HepG2 (cell line): Measurements from ENCODE around the gene IQGAP2. TPM values are rescaled to one million over a fixed set of nuclear protein-coding genes. Genes with fewer than 3 reads are reported as not detected.

Experiments used
- ATAC-seq: fragments of 200-7000 bp; cut with Tn5 transposase; 3 replicates; pipeline ENCODE4 v1.9.1; 2020; ENCODE audit warnings: mild to moderate bottlenecking, moderate library complexity
- BruUV-seq: library from RNA; stranded (reverse); fragments of 400-500 nt; replicated peaks from 2 replicates; lab custom pipeline; 2021; lab: Mats Ljungman, UMichigan
- CTCF ChIA-PET: fragments of 300-600 bp; formaldehyde crosslinking; extraction: SDS; loops from one replicate; lab custom pipeline; 2021; ENCODE audit warnings: low total read pairs, inconsistent platforms, low intra/inter-chr PET ratio; lab: Yijun Ruan, JAX
- POLR2A ChIA-PET: fragments of 350-600 bp; sonication (Branson Sonifier 250); formaldehyde crosslinking; loops from one replicate; lab custom pipeline; 2020; ENCODE audit warnings: antibody characterized with exemption, inconsistent platforms; lab: Yijun Ruan, JAX
- DNase-seq: peaks from one replicate; pipeline ENCODE4 v3.0.0-alpha.2; 2015; ENCODE audit warnings: low spot score
- FAIRE-seq: peaks from 3 replicates; lab custom pipeline; 2011; peaks lifted over from hg19 to GRCh38; lab: Jason Lieb, UNC
- H2AFZ ChIP-seq: one replicate; pipeline ENCODE4 v1.6.1; 2011; ENCODE audit warnings: low read length, inconsistent platforms
- H3K27ac ChIP-seq: fragments of 300-600 bp; 3 replicates; pipeline ENCODE4 v1.8.0; 2011; ENCODE audit warnings: mixed run types, mild to moderate bottlenecking, mixed read lengths, low read length, inconsistent platforms; ENCODE audit not compliant: insufficient read depth; ENCODE audit errors: extremely low read length
- H3K27me3 ChIP-seq, 2 experiments: fragments of 200-600 bp in 1 of 2; 2 replicates in 1 of 2; 3 replicates in 1 of 2; pipeline versions ENCODE4 v1.6.0 to v1.8.0; 2011; ENCODE audit warnings: low read length in 2 of 2, mild to moderate bottlenecking in 2 of 2, moderate library complexity in 2 of 2, inconsistent platforms in 1 of 2; ENCODE audit not compliant: insufficient read depth in 2 of 2, control insufficient read depth in 1 of 2
- H3K36me3 ChIP-seq, 2 experiments: fragments of 200-600 bp in 1 of 2; replicated peaks in 1 of 2; 2 replicates in 1 of 2; 3 replicates in 1 of 2; pipeline versions ENCODE4 v1.5.1 to v1.8.0; 2011; ENCODE audit warnings: low read length in 2 of 2, inconsistent platforms in 1 of 2; ENCODE audit not compliant: insufficient read depth in 2 of 2, control insufficient read depth in 1 of 2
- H3K4me1 ChIP-seq: 2 replicates; pipeline ENCODE4 v1.5.1; 2012; ENCODE audit warnings: low read length, inconsistent platforms; ENCODE audit not compliant: insufficient read depth
- H3K4me2 ChIP-seq: 2 replicates; pipeline ENCODE4 v1.6.0; 2011; ENCODE audit warnings: low read depth, low read length, inconsistent platforms
- H3K4me3 ChIP-seq, 3 experiments: fragments of 200-600 bp in 1 of 3; sonication (generic), shearing (Covaris generic) in 1 of 3; replicated peaks in 1 of 3; 2 replicates each; pipeline ENCODE4 v1.5.1; 2011 to 2016; ENCODE audit warnings: low read length in 3 of 3, inconsistent platforms in 2 of 3, low read depth in 2 of 3, mild to moderate bottlenecking in 2 of 3, control low read depth in 1 of 3, mixed read lengths in 1 of 3; ENCODE audit not compliant: insufficient read depth in 1 of 3
- H3K79me2 ChIP-seq: one replicate; pipeline ENCODE4 v1.6.1; 2011; ENCODE audit warnings: low read length, inconsistent platforms; ENCODE audit not compliant: insufficient read depth
- H3K9ac ChIP-seq: 2 replicates; pipeline ENCODE4 v1.6.0; 2011; ENCODE audit warnings: mild to moderate bottlenecking, low read depth, low read length, inconsistent platforms; ENCODE audit not compliant: insufficient read depth
- H3K9me3 ChIP-seq: 2 replicates; pipeline ENCODE4 v1.5.1; 2012; ENCODE audit warnings: mild to moderate bottlenecking, low read length
- H4K20me1 ChIP-seq: 2 replicates; pipeline ENCODE4 v1.6.0; 2011; ENCODE audit warnings: inconsistent platforms, mild to moderate bottlenecking, low read length, moderate library complexity; ENCODE audit not compliant: insufficient read depth
- FOXK1 ChIP-seq: sonication (generic); formaldehyde crosslinking; IDR thresholded peaks from 2 replicates; pipeline ENCODE4 v1.4.0; 2020; ENCODE audit warnings: low read depth, missing genetic modification reagents, borderline replicate concordance
- GRHL1 ChIP-seq: sonication (generic); formaldehyde crosslinking; conservative IDR thresholded peaks from 2 replicates; pipeline ENCODE4 v1.8.0; 2022; ENCODE audit warnings: missing genetic modification reagents
- HNF4A ChIP-seq: sonication (generic); formaldehyde crosslinking; IDR thresholded peaks from 2 replicates; pipeline ENCODE4 v1.4.0; 2020; ENCODE audit warnings: missing genetic modification reagents
- HNF4G ChIP-seq, 2 experiments: sonication (generic) in 1 of 2; formaldehyde crosslinking in 1 of 2; IDR thresholded peaks; 2 replicates each; pipeline versions ENCODE4 v1.4.0 to v1.6.1; 2011 to 2020; ENCODE audit warnings: borderline replicate concordance in 2 of 2, low read depth in 2 of 2, mild to moderate bottlenecking in 2 of 2, low read length in 1 of 2, missing genetic modification reagents in 1 of 2, moderate library complexity in 1 of 2
- KAT7 ChIP-seq: IDR thresholded peaks from 2 replicates; pipeline ENCODE4 v1.6.1; 2018; ENCODE audit warnings: borderline replicate concordance, missing compliant biosample characterization
- PHF20 ChIP-seq: sonication (generic); formaldehyde crosslinking; IDR thresholded peaks from 2 replicates; pipeline ENCODE4 v1.5.0; 2020; ENCODE audit warnings: mild to moderate bottlenecking, missing genetic modification reagents
- STAG1 ChIP-seq: sonication (generic); formaldehyde crosslinking; IDR thresholded peaks from 2 replicates; pipeline ENCODE4 v1.4.0; 2020; ENCODE audit warnings: missing genetic modification reagents
- YEATS4 ChIP-seq: sonication (generic); formaldehyde crosslinking; IDR thresholded peaks from 2 replicates; pipeline ENCODE4 v1.4.0; 2020; ENCODE audit warnings: missing genetic modification reagents, borderline replicate concordance
- ZMYM4 ChIP-seq: sonication (generic); formaldehyde crosslinking; IDR thresholded peaks from 2 replicates; pipeline ENCODE4 v1.8.1; 2023; ENCODE audit warnings: mild to moderate bottlenecking, missing genetic modification reagents
- ZNF136 ChIP-seq: sonication (generic); formaldehyde crosslinking; IDR thresholded peaks from 2 replicates; pipeline ENCODE4 v1.8.1; 2022; ENCODE audit warnings: low read depth, mild to moderate bottlenecking, moderate library complexity, missing genetic modification reagents
- ZNF280B ChIP-seq: sonication (generic); formaldehyde crosslinking; IDR thresholded peaks from 2 replicates; pipeline ENCODE4 v1.5.0; 2020; ENCODE audit warnings: missing genetic modification reagents, mild to moderate bottlenecking, borderline replicate concordance
- ZNF484 ChIP-seq: sonication (generic); formaldehyde crosslinking; IDR thresholded peaks from 2 replicates; pipeline ENCODE4 v1.5.1; 2020; ENCODE audit warnings: mild to moderate bottlenecking, low read depth, missing genetic modification reagents, borderline replicate concordance
- WGBS: methylation state at CpG from one replicate; pipeline ENCODE4 v1.1.6; 2017; ENCODE audit warnings: low lambda C conversion rate; 5-methylcytosine and 5-hydroxymethylcytosine counted together
- in situ Hi-C: cut with HindIII; loops from 2 replicates; pipeline ENCODE4 v1.10.0; 2017; ENCODE audit warnings: low pct_unique_long_range_greater_than_20kb; ENCODE audit not compliant: extremely low pct_ligation_motif_present
- intact Hi-C: fragments of 100-400 bp; cut with micrococcal nuclease; formaldehyde crosslinking; loops from one replicate; pipeline ENCODE4 v1.10.0; 2022; ENCODE audit not compliant: unreplicated experiment
- polyA plus RNA-seq, 8 experiments: library from polyadenylated mRNA; depleted of rRNA in 3 of 8; stranded (reverse) in 7 of 8; unstranded in 1 of 8; fragments of >200 nt; fragmentation: Illumina TruSeq in 4 of 8; extraction: Trizol in 4 of 8; gene quantifications; 2 replicates each; pipeline versions ENCODE4 v1.2.1 to v1.2.3, GENCODE V29; 2011 to 2016; ENCODE audit warnings: low read depth in 4 of 8, missing spikeins in 1 of 8, mixed read lengths in 1 of 8; ENCODE audit not compliant: insufficient read depth in 1 of 8
- total RNA-seq, 5 experiments: library from RNA; depleted of rRNA; stranded (reverse); fragments of >200 nt; fragmentation: Illumina TruSeq; extraction: Trizol; gene quantifications; 2 replicates each; pipeline ENCODE4 v1.2.3, GENCODE V29; 2016; ENCODE audit warnings: low read depth in 1 of 5
- TF ChIP-seq, protein P1 (sequence below): sonication (generic); formaldehyde crosslinking; IDR thresholded peaks from 2 replicates; pipeline ENCODE4 v1.9.0; 2022; ENCODE audit warnings: low read depth, missing genetic modification reagents
- TF ChIP-seq, protein P2 (sequence below): sonication (generic); formaldehyde crosslinking; conservative IDR thresholded peaks from 2 replicates; pipeline ENCODE4 v1.4.0; 2020; ENCODE audit warnings: missing genetic modification reagents
- TF ChIP-seq, protein P3 (sequence below): sonication (generic); formaldehyde crosslinking; IDR thresholded peaks from 2 replicates; pipeline ENCODE4 v1.8.0; 2022; ENCODE audit warnings: missing genetic modification reagents, mild to moderate bottlenecking, inconsistent platforms, borderline replicate concordance

IQGAP2 gene
- total and polyA plus RNA-seq, 2 of the 13 experiments (the other 11 are each of a cell fraction or from before 2014, with no cell fraction given), result 35.2 to 83.3 TPM

GRCh38 chr5:76503929-76504328, 100.8 kb downstream of the IQGAP2 start:
- intact Hi-C loops, result no loop called here
- BruUV-seq, result no TSS peak
- TF ChIP-seq HNF4A (peak; percentile 74), ZMYM4 (CRISPR knock-in tag) (peak; percentile 48), HNF4G (IDR thresholded peaks at IDR 0.05; ENCODE audit: borderline replicate concordance, low read depth, low read length) (peak; percentile 13; the same call in 1 of the 2 replicates), HNF4G (CRISPR knock-in tag; IDR thresholded peaks at IDR 0.05; ENCODE audit: borderline replicate concordance, low read depth) (no peak), GRHL1 (CRISPR knock-in tag) (no peak), ZNF136 (CRISPR knock-in tag) (no peak), ZNF280B (CRISPR knock-in tag) (no peak), STAG1 (CRISPR knock-in tag) (no peak), ZNF484 (CRISPR knock-in tag) (no peak), PHF20 (no peak), FOXK1 (no peak), KAT7 (CRISPR knock-in tag) (no peak), YEATS4 (CRISPR knock-in tag) (no peak)
- TF ChIP-seq, protein P1, sequence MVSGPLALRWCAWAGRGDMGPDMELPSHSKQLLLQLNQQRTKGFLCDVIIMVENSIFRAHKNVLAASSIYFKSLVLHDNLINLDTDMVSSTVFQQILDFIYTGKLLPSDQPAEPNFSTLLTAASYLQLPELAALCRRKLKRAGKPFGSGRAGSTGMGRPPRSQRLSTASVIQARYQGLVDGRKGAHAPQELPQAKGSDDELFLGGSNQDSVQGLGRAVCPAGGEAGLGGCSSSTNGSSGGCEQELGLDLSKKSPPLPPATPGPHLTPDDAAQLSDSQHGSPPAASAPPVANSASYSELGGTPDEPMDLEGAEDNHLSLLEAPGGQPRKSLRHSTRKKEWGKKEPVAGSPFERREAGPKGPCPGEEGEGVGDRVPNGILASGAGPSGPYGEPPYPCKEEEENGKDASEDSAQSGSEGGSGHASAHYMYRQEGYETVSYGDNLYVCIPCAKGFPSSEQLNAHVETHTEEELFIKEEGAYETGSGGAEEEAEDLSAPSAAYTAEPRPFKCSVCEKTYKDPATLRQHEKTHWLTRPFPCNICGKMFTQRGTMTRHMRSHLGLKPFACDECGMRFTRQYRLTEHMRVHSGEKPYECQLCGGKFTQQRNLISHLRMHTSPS (CRISPR knock-in tag), result peak; percentile 76; the same call in 1 of the 2 replicates
- TF ChIP-seq, protein P2, sequence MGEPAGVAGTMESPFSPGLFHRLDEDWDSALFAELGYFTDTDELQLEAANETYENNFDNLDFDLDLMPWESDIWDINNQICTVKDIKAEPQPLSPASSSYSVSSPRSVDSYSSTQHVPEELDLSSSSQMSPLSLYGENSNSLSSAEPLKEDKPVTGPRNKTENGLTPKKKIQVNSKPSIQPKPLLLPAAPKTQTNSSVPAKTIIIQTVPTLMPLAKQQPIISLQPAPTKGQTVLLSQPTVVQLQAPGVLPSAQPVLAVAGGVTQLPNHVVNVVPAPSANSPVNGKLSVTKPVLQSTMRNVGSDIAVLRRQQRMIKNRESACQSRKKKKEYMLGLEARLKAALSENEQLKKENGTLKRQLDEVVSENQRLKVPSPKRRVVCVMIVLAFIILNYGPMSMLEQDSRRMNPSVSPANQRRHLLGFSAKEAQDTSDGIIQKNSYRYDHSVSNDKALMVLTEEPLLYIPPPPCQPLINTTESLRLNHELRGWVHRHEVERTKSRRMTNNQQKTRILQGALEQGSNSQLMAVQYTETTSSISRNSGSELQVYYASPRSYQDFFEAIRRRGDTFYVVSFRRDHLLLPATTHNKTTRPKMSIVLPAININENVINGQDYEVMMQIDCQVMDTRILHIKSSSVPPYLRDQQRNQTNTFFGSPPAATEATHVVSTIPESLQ, result no peak
- TF ChIP-seq, protein P3, sequence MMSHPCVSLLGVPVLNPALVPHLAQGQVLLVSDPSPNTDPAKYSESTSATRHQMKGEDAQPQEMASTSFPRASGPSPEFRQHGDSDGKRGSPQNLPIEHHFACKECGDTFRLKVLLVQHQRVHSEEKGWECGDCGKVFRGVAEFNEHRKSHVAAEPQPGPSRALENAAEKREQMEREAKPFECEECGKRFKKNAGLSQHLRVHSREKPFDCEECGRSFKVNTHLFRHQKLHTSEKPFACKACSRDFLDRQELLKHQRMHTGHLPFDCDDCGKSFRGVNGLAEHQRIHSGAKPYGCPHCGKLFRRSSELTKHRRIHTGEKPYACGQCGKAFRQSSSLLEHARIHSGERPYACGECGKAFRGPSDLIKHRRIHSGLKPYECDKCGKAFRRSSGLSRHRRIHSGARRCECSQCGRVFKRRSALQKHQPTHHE (CRISPR knock-in tag), result no peak

More at GRCh38 chr5:76503929-76504328, 100.8 kb downstream of the IQGAP2 start:
- ATAC-seq (peak; percentile 77), DNase-seq (peak; percentile 28), FAIRE-seq (no peak)
- no peak overlapping the region for H3K4me3 ChIP-seq
- peaks cover 28% of the 10 kb centered on the region for H3K4me1 ChIP-seq
- peaks cover 22% of the 10 kb centered on the region for H3K79me2 ChIP-seq
- WGBS, result 88% methylated on average over 3 of the region's 4 CpGs
- no peaks in the 10 kb centered on the region for H3K9me3 ChIP-seq
- H2AFZ ChIP-seq, result no peak overlapping the region
- no peaks in the 10 kb centered on the region for H3K36me3 ChIP-seq
- in situ Hi-C loops, result no loop called here
- H4K20me1 ChIP-seq, result peaks cover 5% of the 10 kb centered on the region; the same call in 1 of the 2 replicates
- no peak overlapping the region for H3K9ac ChIP-seq
- ChIA-PET CTCF (no interaction called here), POLR2A (no interaction called here)
- H3K27ac ChIP-seq, result peak overlapping the region; percentile 33
- peak overlapping the region; percentile 3; the same call in 1 of the 2 replicates for H3K4me2 ChIP-seq
- H3K27me3 ChIP-seq, result no peaks in the 10 kb centered on the region
